ENCODE results near the gene SLC1A4. TPM values are rescaled to one million over a fixed set of nuclear protein-coding genes. Genes with fewer than 3 reads are reported as not detected.

SLC1A4 gene
- total RNA-seq, 3 donors from 2014 or later: 9.1 to 31.5 (median 11.4) TPM

GRCh38 chr2:65045651-65046050 lies 56.5 kb downstream of the SLC1A4 start:
- H3K27ac ChIP-seq: no peak overlapping the region
- no peaks in the 10 kb centered on the region for H3K27me3 ChIP-seq
- intact Hi-C loops (cut with DNase I; ENCODE audit: low total_unique reads): no loop called here
- no peak for DNase-seq (ENCODE audit: low spot score in 2 of 2)
- no peak for TF ChIP-seq POLR2AphosphoS5 (IDR thresholded peaks at IDR 0.05)
- no peak for TF ChIP-seq CTCF (IDR thresholded peaks at IDR 0.05)
- no peak for TF ChIP-seq POLR2A (IDR thresholded peaks at IDR 0.05)
- no peaks in the 10 kb centered on the region for H3K36me3 ChIP-seq
- no peaks in the 10 kb centered on the region for H3K4me1 ChIP-seq
- H3K9me3 ChIP-seq: no peaks in the 10 kb centered on the region
- no peak overlapping the region for H3K4me3 ChIP-seq

GRCh38 chr2:65046633-65047407 lies 57.6 kb downstream of the SLC1A4 start:
- Histone ChIP-seq H3K4me1 (no peaks in the 10 kb centered on the region), H3K4me3 (no peak overlapping the region), H3K9me3 (no peaks in the 10 kb centered on the region), H3K36me3 (no peaks in the 10 kb centered on the region), H3K27me3 (no peaks in the 10 kb centered on the region), H3K27ac (no peak overlapping the region)
- intact Hi-C loops (cut with DNase I; ENCODE audit: low total_unique reads): no loop called here
- no peak for TF ChIP-seq POLR2A (IDR thresholded peaks at IDR 0.05)
- TF ChIP-seq CTCF (IDR thresholded peaks at IDR 0.05): no peak
- no peak for TF ChIP-seq POLR2AphosphoS5 (IDR thresholded peaks at IDR 0.05)
- no peak for DNase-seq (ENCODE audit: low spot score in 2 of 2)

GRCh38 chr2:65049010-65049639 lies 59.9 kb downstream of the SLC1A4 start:
- no peaks in the 10 kb centered on the region for H3K4me1 ChIP-seq
- H3K27me3 ChIP-seq: no peaks in the 10 kb centered on the region
- TF ChIP-seq POLR2A (IDR thresholded peaks at IDR 0.05) (no peak), CTCF (IDR thresholded peaks at IDR 0.05) (no peak), POLR2AphosphoS5 (IDR thresholded peaks at IDR 0.05) (no peak)
- intact Hi-C loops (cut with DNase I; ENCODE audit: low total_unique reads): no loop called here
- H3K4me3 ChIP-seq: no peak overlapping the region
- DNase-seq (ENCODE audit: low spot score in 2 of 2): no peak
- no peaks in the 10 kb centered on the region for H3K9me3 ChIP-seq
- H3K36me3 ChIP-seq: no peaks in the 10 kb centered on the region
- no peak overlapping the region for H3K27ac ChIP-seq

GRCh38 chr2:65050931-65051330 lies 61.7 kb downstream of the SLC1A4 start:
- no peak overlapping the region for H3K27ac ChIP-seq
- H3K4me3 ChIP-seq: no peak overlapping the region
- TF ChIP-seq CTCF (IDR thresholded peaks at IDR 0.05): no peak
- no peak for TF ChIP-seq POLR2A (IDR thresholded peaks at IDR 0.05)
- no peak for TF ChIP-seq POLR2AphosphoS5 (IDR thresholded peaks at IDR 0.05)
- no peaks in the 10 kb centered on the region for H3K27me3 ChIP-seq
- intact Hi-C loops (cut with DNase I; ENCODE audit: low total_unique reads): no loop called here
- H3K36me3 ChIP-seq: no peaks in the 10 kb centered on the region
- no peaks in the 10 kb centered on the region for H3K4me1 ChIP-seq
- H3K9me3 ChIP-seq: no peaks in the 10 kb centered on the region
- DNase-seq (ENCODE audit: low spot score in 2 of 2): no peak

- Histone ChIP-seq H3K4me3 (no peak overlapping the region), H3K36me3 (no peaks in the 10 kb centered on the region), H3K4me1 (no peaks in the 10 kb centered on the region), H3K27ac (no peak overlapping the region), H3K27me3 (no peaks in the 10 kb centered on the region), H3K9me3 (no peaks in the 10 kb centered on the region)
- intact Hi-C loops (cut with DNase I; ENCODE audit: low total_unique reads): no loop called here
- TF ChIP-seq CTCF (IDR thresholded peaks at IDR 0.05) (no peak), POLR2A (IDR thresholded peaks at IDR 0.05) (no peak), POLR2AphosphoS5 (IDR thresholded peaks at IDR 0.05) (no peak)
- DNase-seq (ENCODE audit: low spot score in 2 of 2): no peak
Observed at GRCh38 chr2:65053199-65053598, 64.0 kb downstream of the SLC1A4 start.

All from breast epithelium (tissue), 4 donors.